ENCODE results near the gene IQSEC1. TPM values are rescaled to one million over a fixed set of nuclear protein-coding genes. Genes with fewer than 3 reads are reported as not detected.

IQSEC1 gene
- total RNA-seq, 2 experiments from 2014 or later: 31.7 to 39.2 TPM

GRCh38 chr3:12982619-12983101, 90.6 kb downstream of the IQSEC1 start:
- ATAC-seq (peak; percentile 43), DNase-seq (no peak)
- intact Hi-C loops (cut with micrococcal nuclease): loop anchor here (10.0 kb wide), 1 partner anchor 78 kb away; no protein-coding TSS in a partner anchor
- POLR2A ChIA-PET: interaction anchor here (1.0 to 1.4 kb wide), 2 partner anchors 9 to 32 kb away, joined by 3 to 4 read pairs; no protein-coding TSS in a partner anchor
- Mint-ChIP-seq H3K9me3 (no peaks in the 10 kb centered on the region), H3K36me3 (ENCODE audit: low read depth) (no peaks in the 10 kb centered on the region), H3K4me1 (ENCODE audit: low read depth) (peaks cover 35% of the 10 kb centered on the region), H3K27me3 (no peaks in the 10 kb centered on the region), H3K4me3 (no peak overlapping the region), H3K27ac (peak overlapping the region; percentile 39)
- TF ChIP-seq, protein P1, sequence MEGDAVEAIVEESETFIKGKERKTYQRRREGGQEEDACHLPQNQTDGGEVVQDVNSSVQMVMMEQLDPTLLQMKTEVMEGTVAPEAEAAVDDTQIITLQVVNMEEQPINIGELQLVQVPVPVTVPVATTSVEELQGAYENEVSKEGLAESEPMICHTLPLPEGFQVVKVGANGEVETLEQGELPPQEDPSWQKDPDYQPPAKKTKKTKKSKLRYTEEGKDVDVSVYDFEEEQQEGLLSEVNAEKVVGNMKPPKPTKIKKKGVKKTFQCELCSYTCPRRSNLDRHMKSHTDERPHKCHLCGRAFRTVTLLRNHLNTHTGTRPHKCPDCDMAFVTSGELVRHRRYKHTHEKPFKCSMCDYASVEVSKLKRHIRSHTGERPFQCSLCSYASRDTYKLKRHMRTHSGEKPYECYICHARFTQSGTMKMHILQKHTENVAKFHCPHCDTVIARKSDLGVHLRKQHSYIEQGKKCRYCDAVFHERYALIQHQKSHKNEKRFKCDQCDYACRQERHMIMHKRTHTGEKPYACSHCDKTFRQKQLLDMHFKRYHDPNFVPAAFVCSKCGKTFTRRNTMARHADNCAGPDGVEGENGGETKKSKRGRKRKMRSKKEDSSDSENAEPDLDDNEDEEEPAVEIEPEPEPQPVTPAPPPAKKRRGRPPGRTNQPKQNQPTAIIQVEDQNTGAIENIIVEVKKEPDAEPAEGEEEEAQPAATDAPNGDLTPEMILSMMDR (IDR thresholded peaks at IDR 0.05): no peak
- CTCF ChIA-PET: interaction anchor here (1.1 to 6.6 kb wide), 14 partner anchors 12 to 121 kb away, joined by 3 to 66 read pairs (median 5); no protein-coding TSS in a partner anchor

- peaks cover 35% of the 10 kb centered on the region for H3K4me1 Mint-ChIP-seq (ENCODE audit: low read depth)
- POLR2A ChIA-PET: interaction anchor here (0.6 to 1.4 kb wide), 3 partner anchors 8 to 450 kb away, joined by 3 read pairs; no protein-coding TSS in a partner anchor
These were observed 91.6 kb downstream of the IQSEC1 start for GRCh38 chr3:12981306-12982275.

GRCh38 chr3:12980596-12981290, 92.5 kb downstream of the IQSEC1 start:
- Mint-ChIP-seq H3K9me3 (no peaks in the 10 kb centered on the region), H3K27me3 (no peaks in the 10 kb centered on the region), H3K4me1 (ENCODE audit: low read depth) (peaks cover 36% of the 10 kb centered on the region), H3K36me3 (ENCODE audit: low read depth) (no peaks in the 10 kb centered on the region), H3K4me3 (no peak overlapping the region), H3K27ac (no peak overlapping the region)
- ChIA-PET CTCF (interaction anchor here (0.6 to 6.6 kb wide), 9 partner anchors 8 to 139 kb away, joined by 3 to 66 read pairs (median 5); partner anchors contain the start of gene RPL32), POLR2A (interaction anchor here (0.9 kb wide), 1 partner anchor 9 kb away, joined by 3 read pairs; no protein-coding TSS in a partner anchor)
- ATAC-seq (no peak), DNase-seq (no peak)
- TF ChIP-seq, protein P1 (IDR thresholded peaks at IDR 0.05): no peak
- intact Hi-C loops (cut with micrococcal nuclease): loop anchor here (10.0 kb wide), 1 partner anchor 76 kb away; no protein-coding TSS in a partner anchor

More at GRCh38 chr3:12981306-12982275, 91.6 kb downstream of the IQSEC1 start:
- TF ChIP-seq, protein P1 (IDR thresholded peaks at IDR 0.05): no peak
- Mint-ChIP-seq H3K27me3 (no peaks in the 10 kb centered on the region), H3K27ac (peak overlapping the region; percentile 52), H3K9me3 (no peaks in the 10 kb centered on the region), H3K4me3 (no peak overlapping the region), H3K36me3 (ENCODE audit: low read depth) (no peaks in the 10 kb centered on the region)
- ATAC-seq (peak; percentile 50), DNase-seq (peak; percentile 53)
- intact Hi-C loops (cut with micrococcal nuclease): loop anchor here (10.0 kb wide), 1 partner anchor 77 kb away; no protein-coding TSS in a partner anchor
- CTCF ChIA-PET: interaction anchor here (0.9 to 6.6 kb wide), 10 partner anchors 8 to 140 kb away, joined by 3 to 66 read pairs (median 5); partner anchors contain the start of gene RPL32

- H3K4me1 Mint-ChIP-seq (ENCODE audit: low read depth): peaks cover 40% of the 10 kb centered on the region
- no peaks in the 10 kb centered on the region for H3K36me3 Mint-ChIP-seq (ENCODE audit: low read depth)
- no peak overlapping the region for H3K27ac Mint-ChIP-seq
- no peaks in the 10 kb centered on the region for H3K27me3 Mint-ChIP-seq
- intact Hi-C loops (cut with micrococcal nuclease): loop anchor here (10.0 kb wide), 1 partner anchor 75 kb away; no protein-coding TSS in a partner anchor
- no peaks in the 10 kb centered on the region for H3K9me3 Mint-ChIP-seq
- ChIA-PET CTCF (interaction anchor here (1.3 to 6.6 kb wide), 4 partner anchors 9 to 88 kb away, joined by 3 to 66 read pairs (median 6); no protein-coding TSS in a partner anchor), POLR2A (interaction anchor here (0.9 to 1.5 kb wide), 2 partner anchors 10 to 14 kb away, joined by 3 to 4 read pairs; no protein-coding TSS in a partner anchor)
- ATAC-seq (no peak), DNase-seq (no peak)
- no peak overlapping the region for H3K4me3 Mint-ChIP-seq
- TF ChIP-seq, protein P1 (IDR thresholded peaks at IDR 0.05): no peak
These were observed 93.2 kb downstream of the IQSEC1 start for GRCh38 chr3:12979947-12980487.
